GM15510 (cell line): ENCODE measurements around the gene DYRK1B.

Experiments used
- POLR2A ChIP-seq: IDR thresholded peaks from 3 replicates; pipeline ENCODE4 v1.6.1; 2011; ENCODE audit warnings: borderline replicate concordance; ENCODE audit not compliant: insufficient read length; ENCODE audit errors: extremely low read depth

The DYRK1B gene

GRCh38 chr19:39833464-39834286 is at the start of gene DYRK1B:
DYRK1B (minus strand) TSS chr19:39834162; CDS start chr19:39831867, 2,295 bp downstream.
- peak; percentile 38 for TF ChIP-seq POLR2A

- TF ChIP-seq POLR2A = no peak
These were observed 44.4 kb upstream of the DYRK1B start for GRCh38 chr19:39878398-39878797.

DNA sequence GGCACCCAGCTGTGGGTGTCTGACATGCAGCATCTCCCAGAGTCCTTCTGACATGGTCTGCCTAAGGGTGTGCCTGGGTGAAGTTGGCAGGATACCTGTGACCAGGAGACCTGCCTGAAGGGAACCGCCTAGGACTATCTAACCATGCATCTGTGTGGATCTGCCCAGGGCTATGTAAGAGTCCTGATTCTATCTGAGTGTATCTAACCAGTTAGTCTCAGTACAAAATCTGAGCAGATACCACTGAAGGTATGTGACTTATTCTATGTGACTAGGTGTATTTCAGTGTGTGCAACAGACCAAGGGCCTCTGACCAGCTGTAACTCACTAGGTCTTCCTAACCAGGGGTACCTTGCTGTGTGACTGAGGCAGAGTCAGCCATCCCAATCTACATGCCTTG is 40.4 kb upstream of the DYRK1B start:
- TF ChIP-seq POLR2A = no peak

DNA sequence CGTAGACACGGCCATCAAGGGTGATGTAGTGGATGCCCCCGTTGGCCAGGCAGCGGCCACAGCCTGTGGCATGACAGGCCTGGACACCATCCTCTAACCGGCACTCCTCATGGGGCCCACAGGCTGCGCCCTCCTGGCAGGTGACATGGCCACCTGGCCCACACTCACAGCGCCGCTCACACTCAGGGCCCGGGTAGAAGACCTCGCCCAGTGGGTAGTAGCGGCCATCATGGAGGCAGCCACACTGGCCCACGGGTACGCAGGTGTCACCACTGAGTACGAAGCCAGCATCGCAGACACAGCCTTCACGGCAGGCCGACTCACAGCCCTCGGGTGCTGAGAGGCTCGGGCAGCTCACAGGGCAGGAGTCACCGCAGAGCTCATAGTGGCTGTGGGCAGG is 39.4 kb upstream of the DYRK1B start:
- TF ChIP-seq POLR2A = no peak

DNA sequence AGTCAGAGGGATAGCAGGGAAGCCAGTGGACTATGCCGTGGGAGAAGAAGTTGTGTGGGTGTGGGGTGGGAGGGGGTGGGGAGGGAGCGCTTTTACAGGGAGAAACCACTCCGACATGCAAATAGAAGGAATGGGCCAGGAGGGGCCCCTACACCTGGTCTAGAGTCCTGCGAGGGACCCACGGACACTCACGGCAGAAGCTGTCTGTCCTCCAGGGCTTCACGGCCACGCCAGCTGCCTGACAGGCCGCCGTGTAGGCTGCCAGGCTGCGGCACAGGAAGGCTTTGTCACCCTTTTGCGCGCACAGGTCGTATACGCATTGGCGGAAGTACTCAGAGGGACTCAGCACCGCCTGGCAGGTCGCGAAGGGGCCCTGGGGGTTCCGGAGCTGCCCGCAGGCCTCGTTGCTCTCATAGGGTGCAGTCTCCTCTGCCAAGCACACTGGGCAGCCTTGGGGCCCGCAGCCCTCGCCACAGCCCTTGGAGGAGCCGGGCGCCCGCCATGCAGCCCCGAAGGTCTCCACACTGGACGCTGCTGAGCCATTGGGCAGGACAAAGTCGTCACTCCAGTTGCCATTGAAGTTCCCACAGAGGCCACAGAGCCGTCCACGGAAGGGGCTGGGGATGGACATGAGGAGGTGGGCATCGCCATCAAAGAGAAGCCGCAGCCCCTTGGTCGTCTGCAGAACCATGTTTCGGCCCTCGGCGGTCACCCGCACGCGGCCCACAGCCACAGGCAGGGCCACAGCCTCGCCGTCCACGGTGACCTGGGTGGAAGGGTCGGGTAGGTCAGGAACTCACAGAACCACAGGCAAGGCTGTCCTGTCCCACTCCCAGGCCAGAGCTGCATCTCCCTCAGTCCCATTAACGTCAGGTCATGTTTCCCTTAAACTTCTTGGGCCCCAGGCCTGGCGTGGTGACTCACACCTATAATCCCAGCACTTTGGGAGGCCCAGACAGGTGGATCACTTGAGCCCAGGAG is 38.2 kb upstream of the DYRK1B start:
- TF ChIP-seq POLR2A = no peak

DNA sequence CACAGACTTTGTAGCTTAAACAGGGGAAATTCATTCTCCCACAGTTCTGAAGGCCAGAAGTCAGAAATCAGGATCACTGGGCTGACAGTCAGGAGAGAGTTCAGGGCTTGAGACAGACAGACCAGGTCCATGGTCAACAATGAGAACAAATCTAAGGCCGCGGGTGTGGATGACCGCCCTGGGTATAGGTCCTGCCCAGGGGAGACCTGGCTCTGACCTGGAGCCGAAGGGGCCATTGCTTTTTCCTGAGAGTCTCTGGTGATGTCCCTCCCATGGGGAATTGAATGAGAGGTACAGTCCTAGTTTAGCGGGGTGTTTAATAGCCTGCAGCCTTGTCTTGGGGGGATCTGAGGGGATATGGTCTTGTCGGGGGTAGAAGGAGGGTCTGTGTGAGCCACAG is 37.4 kb upstream of the DYRK1B start:
- no peak for TF ChIP-seq POLR2A

DNA sequence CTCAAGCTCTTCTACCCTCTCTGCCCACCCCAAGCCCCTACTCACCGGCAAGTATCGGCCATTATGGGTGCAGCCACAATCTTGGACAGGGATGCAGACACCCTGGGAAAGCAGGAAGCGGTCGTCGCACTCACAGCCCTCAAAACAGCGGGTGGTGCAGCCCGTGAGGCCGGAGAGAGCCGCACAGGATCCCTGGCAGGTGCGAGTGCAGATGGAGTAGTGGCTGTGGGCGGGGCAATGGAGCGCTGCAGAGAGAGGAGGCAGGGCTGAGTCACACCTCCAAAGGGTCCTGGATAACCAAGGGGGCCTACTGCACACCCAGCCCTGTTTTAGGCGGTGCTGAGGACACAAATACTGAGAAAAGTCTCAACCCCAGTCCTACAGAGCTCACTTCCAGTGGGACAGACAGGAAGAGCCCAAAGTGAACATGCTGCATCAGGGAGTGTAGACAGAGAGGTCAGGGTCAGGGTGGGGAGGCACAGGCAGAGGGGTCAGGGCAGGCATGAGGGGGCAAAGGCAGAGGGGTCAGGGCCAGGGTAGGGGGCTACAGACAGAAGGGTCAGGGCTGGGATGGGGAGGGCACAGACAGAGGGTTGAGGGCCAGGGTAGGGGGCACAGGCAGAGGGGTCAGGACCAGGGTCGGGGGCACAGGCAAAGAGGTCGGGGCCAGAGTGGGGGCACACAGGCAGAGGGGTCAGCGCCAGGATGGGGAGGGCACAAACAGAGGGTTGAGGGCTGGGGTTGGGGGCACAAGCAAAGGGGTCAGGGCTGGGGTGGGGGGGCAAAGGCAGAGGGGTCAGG is 36.4 kb upstream of the DYRK1B start:
- TF ChIP-seq POLR2A = no peak

GRCh38 chr19:39867952-39868351 is 34.0 kb upstream of the DYRK1B start:
- no peak for TF ChIP-seq POLR2A

- TF ChIP-seq POLR2A = no peak
These were observed 33.2 kb upstream of the DYRK1B start for GRCh38 chr19:39867133-39867532.

- no peak for TF ChIP-seq POLR2A
These were observed 32.0 kb upstream of the DYRK1B start for GRCh38 chr19:39865953-39866352.

DNA sequence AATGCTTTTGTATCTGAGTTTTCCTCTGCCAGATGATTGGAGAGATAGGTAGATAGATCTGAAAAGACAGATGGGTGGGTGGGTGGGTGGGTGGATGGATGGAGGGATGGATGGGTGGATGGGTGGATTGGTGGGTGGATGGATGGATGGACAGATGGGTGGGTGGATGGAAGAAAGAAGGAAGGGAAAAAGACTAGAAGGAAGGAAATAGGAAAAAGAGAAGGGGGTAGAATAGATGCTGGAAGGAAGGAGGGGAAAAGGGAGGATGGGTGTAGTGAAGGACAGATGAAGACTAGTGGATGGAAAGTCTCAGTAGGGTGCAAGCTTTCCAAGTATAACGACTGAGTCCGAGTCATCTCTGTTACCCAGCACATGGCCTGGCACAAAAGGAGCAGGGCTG is 31.2 kb upstream of the DYRK1B start:
- no peak for TF ChIP-seq POLR2A

- TF ChIP-seq POLR2A = no peak
These were observed 30.2 kb upstream of the DYRK1B start for GRCh38 chr19:39864118-39864517.

- TF ChIP-seq POLR2A = no peak
These were observed 24.6 kb upstream of the DYRK1B start for GRCh38 chr19:39858541-39858940.

DNA sequence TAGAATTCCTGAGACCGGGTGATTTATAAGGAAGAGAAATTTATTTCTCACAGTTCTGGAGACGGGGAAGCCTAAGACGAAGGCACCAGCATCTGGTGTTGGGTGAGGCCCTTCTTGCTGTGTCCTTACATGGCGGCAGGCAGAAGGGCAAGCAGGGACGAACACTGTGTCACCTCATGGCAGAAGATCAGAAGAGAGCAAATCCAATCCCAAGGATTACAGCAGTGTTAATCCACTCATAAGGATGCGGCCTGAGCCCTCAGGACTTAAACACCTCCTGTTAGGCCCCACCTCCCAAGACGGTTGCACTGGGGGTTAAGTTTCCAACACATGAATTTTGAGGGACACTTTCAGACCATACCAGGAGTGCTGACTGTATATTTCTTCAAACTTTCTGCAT is 18.9 kb upstream of the DYRK1B start:
- TF ChIP-seq POLR2A = no peak

- no peak for TF ChIP-seq POLR2A
These were observed 16.9 kb upstream of the DYRK1B start for GRCh38 chr19:39850892-39851291.
